Measurements from ENCODE around the gene COL21A1.
A peak's percentile ranks its signal among the peaks of the same experiment; 100 is the strongest.

The COL21A1 gene

DNA sequence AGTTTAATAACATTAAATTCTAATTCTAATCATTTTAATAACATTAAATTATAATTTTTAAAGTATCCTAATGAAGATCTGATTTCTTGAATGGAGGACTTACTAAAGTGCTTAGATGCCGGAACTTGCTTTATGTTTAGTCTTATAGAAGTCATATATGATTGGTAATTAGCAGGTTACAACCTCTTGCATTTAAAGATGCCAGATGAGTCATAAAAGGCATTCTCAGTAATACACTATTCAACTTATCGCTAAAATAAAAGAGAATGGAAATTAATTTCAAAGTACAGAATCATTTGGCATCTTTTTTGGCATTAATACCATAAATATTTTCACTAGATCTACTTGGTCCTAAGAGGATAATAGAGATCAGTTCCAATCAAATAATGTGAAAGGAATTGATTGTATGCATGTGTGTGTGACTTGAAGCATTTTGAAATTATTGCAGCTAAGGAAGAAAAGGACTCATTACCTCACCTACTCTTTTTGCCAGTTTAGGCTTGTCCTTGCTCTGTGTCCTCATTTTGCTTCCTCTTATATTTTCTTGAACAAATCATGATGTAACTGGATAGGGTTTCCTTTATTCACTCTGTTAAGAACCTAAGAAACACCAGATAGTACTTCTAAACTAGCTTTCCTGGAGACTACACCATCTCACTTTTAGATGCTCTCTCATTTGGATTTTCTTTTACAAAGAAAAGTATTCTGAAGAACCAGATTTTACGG lies 2.7 kb downstream of the COL21A1 start:
- peak; percentile 26 to 53 (median 39) for DNase-seq

DNA sequence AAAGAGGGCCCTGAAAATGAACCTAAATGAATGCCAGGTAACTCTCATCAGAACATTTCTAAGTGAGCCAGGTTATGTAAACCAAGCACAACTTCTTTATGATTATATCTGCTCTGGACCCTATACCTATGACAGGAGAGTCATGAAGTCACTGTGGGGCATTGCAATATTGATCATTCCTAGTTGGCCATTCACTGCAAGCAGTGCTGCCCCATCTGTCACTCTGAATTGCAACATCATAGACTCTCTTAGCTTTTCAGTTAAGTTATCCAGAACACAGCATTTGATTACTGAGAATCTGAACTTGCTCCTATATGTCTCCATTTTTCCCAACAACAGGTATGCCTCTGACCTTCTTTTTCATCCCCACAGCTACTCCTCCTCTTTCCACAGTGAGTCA lies 3.3 kb downstream of the COL21A1 start:
- DNase-seq, result no peak

GRCh38 chr6:56243518-56244070 lies 3.8 kb downstream of the COL21A1 start:
- peak; percentile 52 to 77 (median 70) for DNase-seq

DNA sequence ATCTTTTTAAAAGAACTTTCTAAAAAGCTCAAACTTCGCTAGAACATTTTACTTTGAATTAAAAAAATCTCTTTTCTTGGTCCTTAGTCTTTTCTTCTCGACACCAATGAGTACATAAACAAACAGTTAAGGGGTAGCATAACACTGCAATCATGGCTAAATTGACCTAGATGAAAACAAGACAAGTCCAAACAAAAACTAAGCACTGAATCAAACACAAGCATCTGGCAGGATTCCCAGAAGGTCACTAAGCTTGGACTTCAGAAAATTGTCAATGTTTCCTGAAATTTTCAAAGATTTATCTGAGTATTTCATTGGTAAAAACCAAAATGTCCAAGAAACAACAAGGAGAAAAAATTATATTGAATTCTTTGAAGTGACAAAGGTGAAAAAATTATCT lies 5.0 kb downstream of the COL21A1 start:
- no peak for DNase-seq

GRCh38 chr6:56241124-56241802 lies 6.1 kb downstream of the COL21A1 start:
- no peak for DNase-seq

GRCh38 chr6:56238352-56238751 lies 9.0 kb downstream of the COL21A1 start:
- DNase-seq, result no peak

DNA sequence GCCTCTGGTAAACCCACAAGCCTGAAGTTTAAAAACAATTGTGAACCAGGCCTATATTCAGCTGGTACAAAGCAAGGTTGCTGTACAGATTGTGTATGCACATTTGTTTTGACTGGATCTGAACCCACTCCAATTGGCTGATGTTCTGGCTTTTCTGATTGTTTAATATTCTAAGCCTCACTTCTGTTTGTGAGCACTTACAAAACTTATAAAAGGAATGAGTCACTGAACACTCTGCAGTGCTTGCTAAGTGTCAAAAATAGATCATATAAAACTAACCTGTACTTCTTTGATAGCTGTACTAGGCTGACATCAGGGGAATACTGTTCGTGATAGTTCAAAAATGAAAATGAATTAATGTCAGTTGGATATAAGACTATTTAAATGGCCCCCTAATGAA lies 12.1 kb downstream of the COL21A1 start:
- DNase-seq, result no peak

GRCh38 chr6:56232436-56232835 lies 14.9 kb downstream of the COL21A1 start:
- DNase-seq, result no peak

DNA sequence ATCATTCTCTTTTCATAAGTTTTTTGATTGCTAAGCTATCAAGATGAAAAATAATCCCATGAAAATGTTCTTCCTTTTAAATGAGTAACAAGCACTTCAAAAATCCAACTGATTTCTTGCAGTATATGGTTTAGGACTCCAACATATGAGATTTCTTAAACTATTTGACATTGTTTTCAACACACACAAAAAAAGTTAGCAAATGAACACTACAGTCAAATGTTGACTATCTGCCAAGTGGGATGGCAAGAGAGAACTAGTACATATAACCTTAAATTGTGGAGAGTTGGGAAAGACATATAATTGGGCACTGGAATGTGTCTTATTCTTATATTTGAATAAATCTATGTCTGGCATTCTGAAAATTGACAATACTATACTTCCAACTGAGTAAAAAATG lies 15.6 kb downstream of the COL21A1 start:
- no peak for DNase-seq

DNA sequence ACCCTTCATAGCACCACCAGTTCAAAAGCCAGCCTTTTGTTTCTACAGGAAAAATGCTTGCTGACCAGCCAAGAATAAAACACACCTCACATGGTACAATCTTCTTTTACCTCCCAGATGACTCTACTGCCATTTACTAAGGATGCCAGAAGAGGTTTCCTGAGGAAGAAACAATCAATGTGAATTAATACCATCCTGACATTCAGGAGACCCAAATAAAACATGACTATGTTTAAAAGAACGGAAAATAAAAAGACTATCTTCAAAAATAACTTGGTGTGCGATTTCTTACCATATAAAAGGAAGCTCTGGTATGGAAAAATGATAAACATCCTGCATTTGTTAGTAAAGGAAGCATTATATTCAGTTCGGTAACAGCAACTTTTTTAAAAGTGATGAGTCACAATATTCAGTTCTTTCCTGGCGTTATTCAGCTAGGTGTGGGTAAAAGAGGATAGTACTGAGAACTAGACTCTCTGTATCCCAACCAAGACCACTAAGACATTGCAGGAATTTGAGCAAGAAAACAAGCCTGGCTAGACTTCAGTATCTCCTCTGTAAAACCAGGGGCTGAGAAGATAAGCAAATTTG lies 16.3 kb downstream of the COL21A1 start:
- DNase-seq, result no peak

DNA sequence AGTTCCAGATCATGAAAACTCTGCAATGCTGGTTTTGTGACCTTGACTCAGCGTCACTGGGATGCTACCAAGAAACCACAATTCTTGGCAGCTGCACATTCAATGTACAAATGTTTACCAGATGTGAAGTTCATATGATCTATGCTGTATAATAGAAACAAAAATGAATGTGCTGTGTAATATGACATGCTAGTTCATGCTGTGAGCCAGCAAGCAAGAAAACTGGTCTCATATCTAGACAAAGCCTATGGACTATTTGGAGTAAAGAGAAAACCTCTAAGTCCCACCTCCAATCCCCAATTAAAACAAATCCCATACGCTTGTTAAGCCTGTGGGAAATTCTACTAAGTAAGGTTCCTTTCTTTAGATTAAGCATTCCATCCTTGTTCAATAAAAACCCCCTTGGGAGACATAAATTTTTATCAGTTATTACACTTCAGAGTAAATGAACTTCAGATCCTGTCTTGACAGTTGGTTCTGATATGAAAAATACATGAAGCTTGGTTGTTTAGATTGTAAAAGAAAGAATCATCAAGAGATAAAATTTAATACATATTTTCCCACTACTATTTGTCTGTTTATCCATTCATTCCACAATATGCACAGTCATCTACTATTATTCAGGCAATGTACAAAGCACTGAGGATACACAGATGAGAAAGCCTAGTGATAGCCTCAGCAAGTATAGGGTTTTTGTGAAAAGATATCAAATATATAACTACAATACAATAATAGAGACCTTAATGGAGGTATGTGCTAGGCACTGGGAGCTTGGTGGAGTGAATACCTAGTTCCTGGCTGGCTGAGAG lies 20.1 kb downstream of the COL21A1 start:
- peak in 1 of 3 donors; percentile 7 for DNase-seq

- DNase-seq, result no peak
Observed at GRCh38 chr6:56223995-56224394, 23.4 kb downstream of the COL21A1 start.

DNA sequence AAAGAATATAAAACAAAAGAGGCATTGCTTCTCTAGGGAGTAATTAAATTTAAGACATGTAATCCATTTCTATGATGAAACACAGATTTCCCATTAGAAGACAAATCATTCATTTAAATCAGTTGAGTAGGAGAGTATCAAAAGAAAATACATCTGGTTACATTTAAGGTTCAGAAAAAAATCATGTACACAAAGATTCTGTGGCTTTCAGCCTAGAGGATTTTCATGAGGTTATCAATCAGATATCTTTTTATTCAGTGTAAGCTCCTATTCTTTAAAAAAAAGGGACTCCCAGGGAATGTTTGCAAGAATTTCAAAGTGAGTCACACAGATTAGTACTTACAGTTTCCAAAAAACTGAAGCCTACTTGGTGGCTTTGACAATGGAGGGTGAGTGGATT lies 24.9 kb downstream of the COL21A1 start:
- no peak for DNase-seq

GRCh38 chr6:56220078-56220477 lies 27.3 kb downstream of the COL21A1 start:
- no peak for DNase-seq

GRCh38 chr6:56214703-56215101 lies 32.7 kb downstream of the COL21A1 start:
- DNase-seq, result no peak

DNA sequence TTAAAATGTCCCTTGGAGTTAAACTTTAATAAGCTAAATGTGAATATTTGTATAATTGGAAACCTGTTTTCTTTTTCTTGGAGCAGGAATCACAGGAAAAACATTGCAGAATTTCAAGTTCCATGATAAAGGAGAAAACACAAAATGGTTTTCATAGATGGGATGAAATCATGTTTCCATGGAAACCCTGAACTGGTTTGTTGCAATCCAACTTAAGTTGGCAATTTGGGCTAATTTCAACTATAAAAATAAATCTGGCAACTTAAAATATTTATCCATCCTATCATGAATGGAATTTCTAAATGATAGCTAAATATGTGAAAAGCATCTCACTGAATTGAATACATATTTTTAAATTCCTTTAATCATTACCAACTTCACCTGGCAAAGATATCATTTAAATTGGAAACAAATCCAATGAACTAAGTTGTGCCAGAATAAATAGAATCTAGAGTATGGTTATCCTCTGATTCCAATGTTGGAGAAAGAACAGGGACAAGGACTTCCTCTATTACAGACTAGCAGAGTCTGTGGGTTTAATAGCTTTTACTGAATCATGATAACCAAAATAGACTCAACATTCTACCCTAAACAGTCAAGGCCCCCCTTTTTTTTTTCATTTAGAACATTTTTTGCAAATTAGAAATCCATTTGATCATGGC lies 33.2 kb downstream of the COL21A1 start:
- DNase-seq, result no peak

DNA sequence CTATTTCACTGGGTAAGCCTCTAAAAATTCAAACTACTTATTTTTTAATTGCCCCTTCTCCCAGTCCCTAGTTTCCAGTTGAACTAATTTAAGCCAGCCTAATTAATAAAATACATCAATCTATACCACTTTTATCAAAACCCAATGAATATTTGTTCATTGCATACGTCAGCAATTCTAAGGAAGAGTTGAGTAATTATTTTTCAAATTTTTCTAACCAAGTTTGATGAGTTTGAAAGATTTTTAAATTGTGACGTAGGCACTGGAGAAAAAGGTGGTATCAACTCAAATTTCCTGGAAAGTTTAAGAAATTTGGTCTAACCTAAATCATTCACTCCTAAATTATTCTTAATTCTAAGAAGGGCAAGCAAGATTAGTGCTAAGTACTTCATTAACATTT lies 35.7 kb downstream of the COL21A1 start:
- DNase-seq, result no peak

GRCh38 chr6:56204134-56204533 lies 43.2 kb downstream of the COL21A1 start:
- DNase-seq, result no peak

GRCh38 chr6:56199956-56200355 lies 47.4 kb downstream of the COL21A1 start:
- peak; percentile 9 to 32 (median 19) for DNase-seq

DNA sequence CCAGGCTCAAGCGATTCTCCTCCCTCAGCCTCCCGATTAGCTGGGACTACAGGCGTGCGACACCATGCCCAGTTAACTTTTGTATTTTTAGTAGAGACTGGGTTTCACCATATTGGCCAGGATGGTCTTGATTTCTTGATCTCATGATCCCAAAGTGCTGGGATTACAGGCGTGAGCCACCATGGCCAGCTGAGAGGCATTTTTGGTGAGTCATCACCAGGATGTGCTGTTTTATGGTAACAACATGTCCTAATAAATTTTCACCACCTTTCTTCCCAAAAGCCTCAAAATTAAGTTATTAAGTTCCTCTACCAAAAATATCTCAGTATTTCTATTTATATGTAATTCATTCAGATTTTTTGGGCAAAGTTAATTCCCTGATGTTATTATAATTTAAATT lies 53.5 kb downstream of the COL21A1 start:
- DNase-seq, result no peak

DNA sequence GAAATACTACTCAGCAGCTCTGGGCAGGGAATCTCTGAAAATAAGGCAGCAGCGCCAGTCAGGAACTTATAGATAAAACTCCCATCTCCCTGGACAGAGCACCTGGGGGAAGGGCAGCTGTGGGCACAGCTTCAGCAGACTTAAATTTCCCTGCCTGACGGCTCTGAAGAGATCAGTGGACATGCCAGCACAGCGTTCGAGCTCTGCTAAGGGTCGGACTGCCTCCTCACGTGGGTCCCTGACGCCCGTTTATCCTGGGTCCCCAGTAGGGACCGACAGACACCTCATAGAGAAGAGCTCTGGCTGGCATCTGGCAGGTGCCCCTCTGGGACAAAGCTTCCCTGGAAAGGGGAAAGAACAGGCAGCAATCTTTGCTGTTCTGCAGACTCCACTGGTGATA lies 59.0 kb downstream of the COL21A1 start:
- DNase-seq, result no peak

GRCh38 chr6:56187686-56188085 lies 59.7 kb downstream of the COL21A1 start:
- DNase-seq, result no peak

DNA sequence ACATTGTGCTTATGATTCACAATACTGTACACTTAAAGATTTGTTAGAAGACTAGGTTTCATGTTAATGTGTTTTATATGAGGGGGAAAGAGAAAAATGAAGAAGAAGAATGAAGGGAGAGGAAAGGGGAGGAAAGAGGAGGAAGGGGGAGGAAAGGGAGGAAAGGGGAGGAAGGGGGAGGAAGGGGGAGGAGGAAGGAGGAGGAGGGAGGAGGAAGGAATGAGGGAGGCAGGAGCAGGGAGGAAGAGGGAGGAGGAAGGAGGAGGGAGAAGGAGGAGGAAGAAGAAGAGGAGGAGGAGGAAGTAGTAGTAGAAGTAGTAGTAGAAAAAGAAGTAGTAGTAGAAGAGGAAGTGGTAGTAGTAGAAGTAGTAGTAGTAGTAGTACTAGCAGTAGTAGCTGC lies 70.6 kb downstream of the COL21A1 start:
- no peak for DNase-seq
